DND-41 (cell line): ENCODE results near the gene CDH16.

Experiments used
- CTCF ChIP-seq: IDR thresholded peaks from 2 replicates; pipeline ENCODE4 v1.5.1; 2012; ENCODE audit warnings: borderline replicate concordance, low read length, moderate library complexity, mild to moderate bottlenecking; ENCODE audit not compliant: poor library complexity, severe bottlenecking; ENCODE audit errors: extremely low read depth
- EZH2 ChIP-seq: IDR thresholded peaks from 3 replicates; pipeline ENCODE4 v1.6.1; 2012; ENCODE audit warnings: borderline replicate concordance, low read depth, mild to moderate bottlenecking, moderate library complexity, low read length, inconsistent platforms; ENCODE audit not compliant: severe bottlenecking

- TF ChIP-seq CTCF: no peak
- TF ChIP-seq EZH2: no peak
Observed at GRCh38 chr16:66918803-66919568, at the start of gene CDH16.
